Upper lobe of left lung (tissue), 6 donors: ENCODE results near the gene UBE2S. TPM values are rescaled to one million over a fixed set of nuclear protein-coding genes. Genes with fewer than 3 reads are reported as not detected.

Experiments used
- ATAC-seq, 2 donors: fragments of 200-7000 bp; cut with Tn5 transposase; one replicate each; pipeline ENCODE4 v1.9.1; 2022; ENCODE audit warnings: mild to moderate bottlenecking in 2 of 2, moderate library complexity in 2 of 2; ENCODE audit not compliant: low FRiP score in 2 of 2
- DNase-seq, 2 donors: peaks; one replicate each; pipeline ENCODE4 v3.0.0-alpha.2; 2019 to 2020
- H3K27ac ChIP-seq, 4 donors: fragments of 200-600 bp; sonication (generic); one replicate each; pipeline ENCODE4 v1.5.1; 2016 to 2019
- H3K27me3 ChIP-seq, 4 donors: fragments of 200-600 bp; sonication (generic); one replicate each; pipeline ENCODE4 v1.5.1; 2017 to 2019
- H3K36me3 ChIP-seq, 4 donors: fragments of 200-600 bp; sonication (generic); one replicate each; pipeline ENCODE4 v1.5.1; 2016 to 2019
- H3K4me1 ChIP-seq, 4 donors: fragments of 200-600 bp; sonication (generic); one replicate each; pipeline ENCODE4 v1.5.1; 2018 to 2019
- H3K4me3 ChIP-seq, 4 donors: fragments of 200-600 bp; sonication (generic); one replicate each; pipeline ENCODE4 v1.5.1; 2017 to 2019; ENCODE audit warnings: mild to moderate bottlenecking in 2 of 4, moderate library complexity in 1 of 4
- H3K9me3 ChIP-seq, 4 donors: fragments of 200-600 bp; sonication (generic); one replicate each; pipeline ENCODE4 v1.5.1; 2018 to 2019
- CTCF ChIP-seq, 6 experiments: fragments of 450-650 bp in 4 of 6; fragments of 200-600 bp in 2 of 6; sonication (generic) in 2 of 6; IDR thresholded peaks; one replicate each; pipeline ENCODE4 v1.5.1; 2016 to 2019; ENCODE audit warnings: antibody characterized with exemption in 6 of 6
- EP300 ChIP-seq, 4 donors: sonication (generic); formaldehyde crosslinking; IDR thresholded peaks; one replicate each; pipeline ENCODE4 v1.5.1; 2017; ENCODE audit warnings: antibody characterized with exemption in 4 of 4, control low read depth in 2 of 4
- POLR2A ChIP-seq, 4 donors: fragments of 450-650 bp; IDR thresholded peaks; one replicate each; pipeline ENCODE4 v1.5.1; 2016 to 2017; ENCODE audit warnings: antibody characterized with exemption in 4 of 4, mild to moderate bottlenecking in 2 of 4
- POLR2AphosphoS5 ChIP-seq, 2 donors: sonication (generic); formaldehyde crosslinking; IDR thresholded peaks; one replicate each; pipeline ENCODE4 v1.5.1; 2017; ENCODE audit warnings: antibody characterized with exemption in 2 of 2
- WGBS, 2 donors: methylation state at CpG; one replicate each; pipeline ENCODE4 v1.1.5; 2017 to 2018; 5-methylcytosine and 5-hydroxymethylcytosine counted together
- total RNA-seq, 6 donors: library from RNA; depleted of rRNA in 4 of 6; stranded (reverse); fragments of >200 nt in 4 of 6; gene quantifications; one replicate each; pipeline versions ENCODE4 v1.1.0 to v1.2.1, GENCODE V29; 2016 to 2021
- donor health status: DM: no; HTN: no; CAD: no; lungs with moderate emphysema.
- donor health status: DM: no; HTN: yes; CAD: no; lungs with severe emphysema.

UBE2S gene
- total RNA-seq, 6 donors from 2014 or later: 6.5 to 31.6 (median 19.0) TPM

GRCh38 chr19:55389386-55390317 lies 17.9 kb downstream of the UBE2S start:
- no peaks in the 10 kb centered on the region for H3K9me3 ChIP-seq
- H3K27ac ChIP-seq: no peak overlapping the region
- H3K27me3 ChIP-seq: no peaks in the 10 kb centered on the region
- peaks cover 30 to 45% (median 31%) of the 10 kb centered on the region in 4 donors for H3K4me1 ChIP-seq
- H3K4me3 ChIP-seq: no peak overlapping the region
- DNase-seq (no peak), ATAC-seq (no peak)
- TF ChIP-seq CTCF (IDR thresholded peaks at IDR 0.05) (no peak), POLR2A (IDR thresholded peaks at IDR 0.05) (no peak), EP300 (IDR thresholded peaks at IDR 0.05) (no peak), POLR2AphosphoS5 (IDR thresholded peaks at IDR 0.05) (no peak)
- WGBS, 2 donors: 87% methylated on average over 13 to 21 of the region's 21 CpGs
- H3K36me3 ChIP-seq: peaks cover 12 to 54% (median 41%) of the 10 kb centered on the region in 4 donors

- peaks cover 41 to 59% (median 42%) of the 10 kb centered on the region in 4 donors for H3K4me1 ChIP-seq
- H3K27ac ChIP-seq: peak overlapping the region in 2 of 4 donors; percentile 14 to 15
- no peaks in the 10 kb centered on the region for H3K9me3 ChIP-seq
- TF ChIP-seq POLR2AphosphoS5 (IDR thresholded peaks at IDR 0.05): no peak
- no peak for TF ChIP-seq EP300 (IDR thresholded peaks at IDR 0.05)
- TF ChIP-seq POLR2A (IDR thresholded peaks at IDR 0.05): no peak
- no peak for TF ChIP-seq CTCF (IDR thresholded peaks at IDR 0.05)
- H3K4me3 ChIP-seq: peak overlapping the region in 2 of 4 donors; percentile 90 to 99
- WGBS, 2 donors: 82 to 93% methylated on average over 6 to 24 of the region's 24 CpGs
- DNase-seq: no peak
- H3K27me3 ChIP-seq: no peaks in the 10 kb centered on the region
- no peak for ATAC-seq
- H3K36me3 ChIP-seq: peaks cover 12 to 54% (median 41%) of the 10 kb centered on the region in 4 donors
These were observed 19.7 kb downstream of the UBE2S start for GRCh38 chr19:55387736-55388497.

GRCh38 chr19:55386493-55386971 lies 21.1 kb downstream of the UBE2S start:
- Histone ChIP-seq H3K4me1 (peaks cover 41 to 59% (median 45%) of the 10 kb centered on the region in 4 donors), H3K9me3 (no peaks in the 10 kb centered on the region), H3K27ac (peak overlapping the region; percentile 91 to 97 (median 92)), H3K36me3 (peaks cover 12 to 50% (median 38%) of the 10 kb centered on the region in 4 donors), H3K27me3 (no peaks in the 10 kb centered on the region), H3K4me3 (peak overlapping the region; percentile 60 to 99 (median 85))
- ATAC-seq (no peak), DNase-seq (peak in 1 of 2 donors; percentile 81)
- 1 to 2% methylated on average over 19 to 30 of the region's 33 CpGs for WGBS, 2 donors
- TF ChIP-seq CTCF (IDR thresholded peaks at IDR 0.05) (no peak), EP300 (IDR thresholded peaks at IDR 0.05) (no peak), POLR2A (IDR thresholded peaks at IDR 0.05) (no peak), POLR2AphosphoS5 (IDR thresholded peaks at IDR 0.05) (no peak)

- H3K27me3 ChIP-seq: no peaks in the 10 kb centered on the region
- H3K27ac ChIP-seq: peak within 1 kb of the TSS; percentile 91 to 97 (median 92)
- peak; percentile 95 for ATAC-seq
- H3K4me1 ChIP-seq: peaks cover 40 to 59% (median 44%) of the 10 kb centered on the region in 4 donors
- peak; percentile 93 to 98 for DNase-seq
- 0% methylated on average over 59 to 65 of the region's 68 CpGs for WGBS, 2 donors
- TF ChIP-seq CTCF (IDR thresholded peaks at IDR 0.05) (peak in 3 of 6 experiments; percentile 5 to 11 (median 6)), POLR2A (IDR thresholded peaks at IDR 0.05) (peak in 3 of 4 donors; percentile 94 to 100 (median 98)), POLR2AphosphoS5 (IDR thresholded peaks at IDR 0.05) (peak; percentile 100), EP300 (IDR thresholded peaks at IDR 0.05) (peak in 1 of 4 donors; percentile 87)
- H3K4me3 ChIP-seq: peak within 1 kb of the TSS; percentile 60 to 99 (median 85)
- H3K36me3 ChIP-seq: peaks cover 12 to 45% (median 34%) of the 10 kb centered on the region in 4 donors
- H3K9me3 ChIP-seq: no peaks in the 10 kb centered on the region
These were observed 21.7 kb downstream of the UBE2S start, which contains the start of gene RPL28 for GRCh38 chr19:55385724-55386492. RPL28 (plus strand) TSS chr19:55385932; CDS start chr19:55386358, 426 bp downstream.
